Activated CD8-positive, alpha-beta T cell treated with anti-CD3 and anti-CD28 coated beads, Interleukin-2, amount 10 ng/mL, durations not matched to agents 7 days and 5 days (primary cell): Measurements from ENCODE around the gene R3HCC1L. TPM values are rescaled to one million over a fixed set of nuclear protein-coding genes. Genes with fewer than 3 reads are reported as not detected.

ENCODE experiments used
- ATAC-seq: fragments of 150-1000 bp; cut with Tn5 transposase; one replicate; pipeline ENCODE4 v1.10.0; 2021; ENCODE audit warnings: moderate library complexity
- CTCF ChIA-PET: fragments of 350-600 bp; sonication (Branson Sonifier 250); formaldehyde crosslinking; loops from one replicate; lab custom pipeline; 2021; ENCODE audit warnings: antibody characterized with exemption; lab: Charles Lee
- POLR2A ChIA-PET: fragments of 350-600 bp; sonication (Branson Sonifier 250); formaldehyde crosslinking; loops from one replicate; lab custom pipeline; 2021; ENCODE audit warnings: antibody characterized with exemption; lab: Charles Lee
- DNase-seq: peaks from one replicate; pipeline ENCODE4 v3.0.0-alpha.2; 2020
- H3K27ac Mint-ChIP-seq: one replicate; pipeline ENCODE4 v1.8.0; 2021; ENCODE audit warnings: mild to moderate bottlenecking, mixed read lengths
- H3K27me3 Mint-ChIP-seq: one replicate; pipeline ENCODE4 v1.8.0; 2021; ENCODE audit warnings: low read depth, mixed read lengths
- H3K36me3 Mint-ChIP-seq: one replicate; pipeline ENCODE4 v1.8.0; 2021; ENCODE audit warnings: low read depth, mixed read lengths
- H3K4me1 Mint-ChIP-seq: one replicate; pipeline ENCODE4 v1.8.0; 2021; ENCODE audit warnings: low read depth, mixed read lengths
- H3K4me3 Mint-ChIP-seq: one replicate; pipeline ENCODE4 v1.8.0; 2021; ENCODE audit warnings: mild to moderate bottlenecking, mixed read lengths
- H3K9me3 Mint-ChIP-seq: one replicate; pipeline ENCODE4 v1.8.0; 2022; ENCODE audit warnings: mixed read lengths; ENCODE audit not compliant: insufficient read depth
- total RNA-seq, 2 experiments: library from RNA; stranded (reverse); gene quantifications; one replicate each; pipeline ENCODE4 v1.2.3, GENCODE V29; 2021

Gene R3HCC1L
- total RNA-seq, 2 experiments from 2014 or later, result 18.2 to 20.3 TPM

GRCh38 chr10:98238391-98238790, 103.9 kb downstream of the R3HCC1L start:
- no peak for ATAC-seq
- Mint-ChIP-seq H3K9me3 (no peaks in the 10 kb centered on the region), H3K27me3 (no peaks in the 10 kb centered on the region), H3K27ac (no peak overlapping the region), H3K36me3 (peaks cover 34% of the 10 kb centered on the region), H3K4me3 (no peak overlapping the region), H3K4me1 (peaks cover 4% of the 10 kb centered on the region)
- CTCF ChIA-PET, result interaction anchor here (1.2 kb wide), 1 partner anchor 68 kb away, joined by 6 read pairs; no protein-coding TSS in a partner anchor
- POLR2A ChIA-PET, result interaction anchor here (1.0 kb wide), 1 partner anchor 14 kb away, joined by 3 read pairs; no protein-coding TSS in a partner anchor
- no peak for DNase-seq

GRCh38 chr10:98240524-98240923, 106.1 kb downstream of the R3HCC1L start:
- ATAC-seq (no peak), DNase-seq (no peak)
- peaks cover 36% of the 10 kb centered on the region for H3K36me3 Mint-ChIP-seq
- no peak overlapping the region for H3K27ac Mint-ChIP-seq
- peaks cover 4% of the 10 kb centered on the region for H3K4me1 Mint-ChIP-seq
- H3K4me3 Mint-ChIP-seq, result no peak overlapping the region
- H3K9me3 Mint-ChIP-seq, result no peaks in the 10 kb centered on the region
- H3K27me3 Mint-ChIP-seq, result no peaks in the 10 kb centered on the region
- POLR2A ChIA-PET, result no interaction called here
- CTCF ChIA-PET, result no interaction called here

GRCh38 chr10:98242823-98243222, 108.4 kb downstream of the R3HCC1L start:
- ChIA-PET CTCF (no interaction called here), POLR2A (no interaction called here)
- H3K4me3 Mint-ChIP-seq, result no peak overlapping the region
- H3K36me3 Mint-ChIP-seq, result peaks cover 33% of the 10 kb centered on the region
- no peaks in the 10 kb centered on the region for H3K27me3 Mint-ChIP-seq
- H3K27ac Mint-ChIP-seq, result no peak overlapping the region
- DNase-seq (no peak), ATAC-seq (no peak)
- peaks cover 4% of the 10 kb centered on the region for H3K4me1 Mint-ChIP-seq
- H3K9me3 Mint-ChIP-seq, result no peaks in the 10 kb centered on the region

- Mint-ChIP-seq H3K27me3 (no peaks in the 10 kb centered on the region), H3K9me3 (no peaks in the 10 kb centered on the region), H3K4me3 (no peak overlapping the region), H3K4me1 (no peaks in the 10 kb centered on the region), H3K36me3 (peaks cover 32% of the 10 kb centered on the region), H3K27ac (no peak overlapping the region)
- ChIA-PET CTCF (no interaction called here), POLR2A (no interaction called here)
- DNase-seq (no peak), ATAC-seq (no peak)
Measured at GRCh38 chr10:98244141-98244540, 109.7 kb downstream of the R3HCC1L start.

- ATAC-seq, result no peak
- no peak for DNase-seq
- Mint-ChIP-seq H3K27ac (no peak overlapping the region), H3K4me1 (no peaks in the 10 kb centered on the region), H3K9me3 (no peaks in the 10 kb centered on the region), H3K4me3 (no peak overlapping the region), H3K27me3 (no peaks in the 10 kb centered on the region), H3K36me3 (peaks cover 32% of the 10 kb centered on the region)
- ChIA-PET POLR2A (no interaction called here), CTCF (no interaction called here)
Measured at GRCh38 chr10:98244586-98244985, 110.1 kb downstream of the R3HCC1L start.

- CTCF ChIA-PET, result no interaction called here
Measured at GRCh38 chr10:98246911-98247805, 112.7 kb downstream of the R3HCC1L start.

GRCh38 chr10:98248018-98248417, 113.6 kb downstream of the R3HCC1L start:
- Mint-ChIP-seq H3K9me3 (no peaks in the 10 kb centered on the region), H3K36me3 (peaks cover 27% of the 10 kb centered on the region), H3K27me3 (no peaks in the 10 kb centered on the region), H3K4me1 (no peaks in the 10 kb centered on the region), H3K4me3 (no peak overlapping the region), H3K27ac (no peak overlapping the region)
- CTCF ChIA-PET, result no interaction called here
- ATAC-seq (no peak), DNase-seq (no peak)
- POLR2A ChIA-PET, result no interaction called here

More at GRCh38 chr10:98246911-98247805, 112.7 kb downstream of the R3HCC1L start:
- peak overlapping the region; percentile 18 for H3K27ac Mint-ChIP-seq
- no peaks in the 10 kb centered on the region for H3K27me3 Mint-ChIP-seq
- DNase-seq (no peak), ATAC-seq (no peak)
- POLR2A ChIA-PET, result no interaction called here
- H3K4me1 Mint-ChIP-seq, result no peaks in the 10 kb centered on the region
- H3K4me3 Mint-ChIP-seq, result no peak overlapping the region
- peaks cover 32% of the 10 kb centered on the region for H3K36me3 Mint-ChIP-seq
- no peaks in the 10 kb centered on the region for H3K9me3 Mint-ChIP-seq

- no peaks in the 10 kb centered on the region for H3K4me1 Mint-ChIP-seq
- no peak overlapping the region for H3K27ac Mint-ChIP-seq
- no peak overlapping the region for H3K4me3 Mint-ChIP-seq
- no peaks in the 10 kb centered on the region for H3K27me3 Mint-ChIP-seq
- DNase-seq (no peak), ATAC-seq (no peak)
- H3K9me3 Mint-ChIP-seq, result no peaks in the 10 kb centered on the region
- ChIA-PET POLR2A (no interaction called here), CTCF (no interaction called here)
- H3K36me3 Mint-ChIP-seq, result peaks cover 24% of the 10 kb centered on the region
Measured at GRCh38 chr10:98249134-98249533, 114.7 kb downstream of the R3HCC1L start.

GRCh38 chr10:98251399-98251798, 116.9 kb downstream of the R3HCC1L start:
- POLR2A ChIA-PET, result no interaction called here
- no peaks in the 10 kb centered on the region for H3K9me3 Mint-ChIP-seq
- CTCF ChIA-PET, result no interaction called here
- no peak overlapping the region for H3K4me3 Mint-ChIP-seq
- peaks cover 10% of the 10 kb centered on the region for H3K36me3 Mint-ChIP-seq
- no peaks in the 10 kb centered on the region for H3K27me3 Mint-ChIP-seq
- H3K27ac Mint-ChIP-seq, result no peak overlapping the region
- H3K4me1 Mint-ChIP-seq, result no peaks in the 10 kb centered on the region
- DNase-seq, result no peak
- ATAC-seq, result no peak

GRCh38 chr10:98252464-98252863, 118.0 kb downstream of the R3HCC1L start:
- ChIA-PET CTCF (no interaction called here), POLR2A (interaction anchor here (0.7 kb wide), 1 partner anchor 13 kb away, joined by 3 read pairs; no protein-coding TSS in a partner anchor)
- Mint-ChIP-seq H3K36me3 (peaks cover 4% of the 10 kb centered on the region), H3K4me3 (no peak overlapping the region), H3K27ac (no peak overlapping the region), H3K27me3 (no peaks in the 10 kb centered on the region), H3K4me1 (no peaks in the 10 kb centered on the region), H3K9me3 (no peaks in the 10 kb centered on the region)
- DNase-seq, result no peak
- no peak for ATAC-seq

GRCh38 chr10:98253499-98253898, 119.0 kb downstream of the R3HCC1L start:
- DNase-seq (no peak), ATAC-seq (no peak)
- ChIA-PET POLR2A (no interaction called here), CTCF (no interaction called here)
- no peak overlapping the region for H3K27ac Mint-ChIP-seq
- H3K4me1 Mint-ChIP-seq, result no peaks in the 10 kb centered on the region
- H3K27me3 Mint-ChIP-seq, result no peaks in the 10 kb centered on the region
- H3K9me3 Mint-ChIP-seq, result no peaks in the 10 kb centered on the region
- no peaks in the 10 kb centered on the region for H3K36me3 Mint-ChIP-seq
- no peak overlapping the region for H3K4me3 Mint-ChIP-seq

- POLR2A ChIA-PET, result no interaction called here
- H3K27ac Mint-ChIP-seq, result no peak overlapping the region
Measured at GRCh38 chr10:98254234-98254974, 119.9 kb downstream of the R3HCC1L start.

More at GRCh38 chr10:98254234-98254974, 119.9 kb downstream of the R3HCC1L start:
- Mint-ChIP-seq H3K4me3 (no peak overlapping the region), H3K9me3 (no peaks in the 10 kb centered on the region), H3K36me3 (no peaks in the 10 kb centered on the region), H3K27me3 (no peaks in the 10 kb centered on the region), H3K4me1 (no peaks in the 10 kb centered on the region)
- no peak for DNase-seq
- CTCF ChIA-PET, result interaction anchor here (0.8 kb wide), 1 partner anchor 84 kb away, joined by 3 read pairs; no protein-coding TSS in a partner anchor
- no peak for ATAC-seq
